Stimulated activated CD4-positive, alpha-beta T cell treated with anti-CD3 and anti-CD28 coated beads, TNF-alpha, amount 100 ng/mL, for 48 hours (primary cell): ENCODE results near the gene GLYR1.
"Not testable (repeated sequence)": the region's sequence is repeated elsewhere in the genome, so short reads cannot be mapped to it uniquely, and the experiment has no call there.

Experiments
- DNase-seq, 3 donors: peaks; one replicate each; pipeline ENCODE4 v3.0.0-alpha.2; 2020; ENCODE audit warnings: low read depth in 3 of 3

The GLYR1 gene

GRCh38 chr16:4846901-4847773 is at the start of gene GLYR1, which contains the start of gene UBN1:
TSS of gene GLYR1 (minus strand) at chr16:4847288. CDS start at chr16:4847265, 23 bp downstream.
TSS of gene UBN1 (plus strand) at chr16:4847481. CDS start at chr16:4852918, 5,437 bp downstream.
- DNase-seq = peak; percentile 99 to 100 (median 100)

GRCh38 chr16:4896761-4897160 is 49.7 kb upstream of the GLYR1 start:
- not testable (repeated sequence) for DNase-seq

- DNase-seq = no peak
These were observed 48.3 kb upstream of the GLYR1 start for GRCh38 chr16:4895366-4895765.

GRCh38 chr16:4894276-4895150 is 47.4 kb upstream of the GLYR1 start:
- no peak for DNase-seq

- no peak for DNase-seq
These were observed 46.2 kb upstream of the GLYR1 start for GRCh38 chr16:4893103-4893862.

- DNase-seq = no peak
These were observed 45.4 kb upstream of the GLYR1 start for GRCh38 chr16:4892361-4893102.

- no peak for DNase-seq
These were observed 44.8 kb upstream of the GLYR1 start for GRCh38 chr16:4891886-4892216.

- no peak for DNase-seq
These were observed 44.2 kb upstream of the GLYR1 start for GRCh38 chr16:4891097-4891885.

- DNase-seq = no peak
These were observed 43.6 kb upstream of the GLYR1 start for GRCh38 chr16:4890686-4891085.

GRCh38 chr16:4890026-4890425 is 42.9 kb upstream of the GLYR1 start:
- no peak for DNase-seq

GRCh38 chr16:4888428-4889135 is 41.5 kb upstream of the GLYR1 start:
- no peak for DNase-seq

GRCh38 chr16:4886151-4886550 is 39.1 kb upstream of the GLYR1 start:
- no peak for DNase-seq

- no peak for DNase-seq
These were observed 38.1 kb upstream of the GLYR1 start for GRCh38 chr16:4884972-4885874.

- DNase-seq = no peak
These were observed 37.1 kb upstream of the GLYR1 start for GRCh38 chr16:4884209-4884608.

- no peak for DNase-seq
These were observed 36.4 kb upstream of the GLYR1 start for GRCh38 chr16:4883501-4883900.

- no peak for DNase-seq
These were observed 35.7 kb upstream of the GLYR1 start for GRCh38 chr16:4882633-4883285.

GRCh38 chr16:4882000-4882632 is 35.0 kb upstream of the GLYR1 start:
- no peak for DNase-seq
